GM21447 (cell line): Measurements from ENCODE around the gene SIK3.

ENCODE experiments used
- ATAC-seq: cut with Tn5 transposase; IDR thresholded peaks from one replicate; pipeline ENCODE4 v1.9.1; 2021; ENCODE audit not compliant: unreplicated experiment

Gene SIK3

GRCh38 chr11:116870054-116870453, 228.2 kb downstream of the SIK3 start:
- no peak for ATAC-seq

DNA sequence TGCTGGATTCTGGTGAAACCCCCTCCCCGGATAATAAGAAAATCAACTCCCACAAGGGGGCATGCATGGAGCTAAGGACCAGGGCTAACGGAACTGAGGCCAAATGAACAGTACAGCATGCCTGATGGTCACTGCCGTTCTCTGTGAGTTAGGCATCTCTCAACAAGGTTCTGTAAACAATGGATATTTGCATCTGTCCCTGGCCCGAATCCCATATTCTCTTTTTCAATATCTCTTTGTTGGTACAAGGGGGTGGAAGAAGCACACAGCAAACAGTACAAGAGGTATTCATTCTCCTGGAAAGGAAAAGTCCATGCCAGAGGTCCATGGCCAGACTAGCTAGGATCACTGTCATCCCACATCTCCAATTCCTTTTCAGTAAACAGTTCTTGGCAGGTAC, 228.6 kb downstream of the SIK3 start:
- ATAC-seq = no peak

GRCh38 chr11:116868066-116868465, 230.2 kb downstream of the SIK3 start:
- no peak for ATAC-seq

GRCh38 chr11:116867619-116868018, 230.6 kb downstream of the SIK3 start:
- no peak for ATAC-seq

DNA sequence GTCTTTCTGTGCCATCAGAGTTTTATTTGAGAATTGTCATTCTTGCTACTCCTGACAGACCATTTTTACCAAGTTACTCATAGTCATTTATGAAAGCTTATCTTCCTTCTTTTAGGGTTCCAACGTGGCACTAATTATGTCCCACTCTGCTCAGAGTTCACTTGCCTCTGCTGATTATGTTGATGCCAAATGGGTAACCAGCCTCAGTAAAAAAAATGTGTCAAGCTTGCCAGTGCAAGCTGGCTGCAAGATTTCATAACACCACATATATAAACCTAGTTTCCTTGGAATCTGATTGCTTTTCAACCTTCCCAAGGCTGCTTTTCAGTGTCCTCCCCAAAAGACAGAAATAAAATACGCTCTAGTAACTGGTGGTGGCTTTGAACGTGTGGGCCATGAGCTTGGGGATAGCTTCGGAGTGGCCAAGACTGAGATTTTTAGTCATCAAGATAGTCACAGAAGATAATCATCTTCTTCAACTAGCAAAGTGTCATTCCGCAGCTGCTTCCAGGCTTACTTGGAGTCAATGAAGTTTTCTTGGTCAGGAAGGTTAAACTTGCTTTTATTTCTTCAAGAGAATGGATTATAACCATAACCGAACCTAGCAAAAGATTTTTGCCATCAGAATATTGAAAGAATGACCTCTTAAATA, 231.3 kb downstream of the SIK3 start:
- ATAC-seq = no peak

- ATAC-seq = no peak
Measured at GRCh38 chr11:116865696-116866095, 232.5 kb downstream of the SIK3 start.

DNA sequence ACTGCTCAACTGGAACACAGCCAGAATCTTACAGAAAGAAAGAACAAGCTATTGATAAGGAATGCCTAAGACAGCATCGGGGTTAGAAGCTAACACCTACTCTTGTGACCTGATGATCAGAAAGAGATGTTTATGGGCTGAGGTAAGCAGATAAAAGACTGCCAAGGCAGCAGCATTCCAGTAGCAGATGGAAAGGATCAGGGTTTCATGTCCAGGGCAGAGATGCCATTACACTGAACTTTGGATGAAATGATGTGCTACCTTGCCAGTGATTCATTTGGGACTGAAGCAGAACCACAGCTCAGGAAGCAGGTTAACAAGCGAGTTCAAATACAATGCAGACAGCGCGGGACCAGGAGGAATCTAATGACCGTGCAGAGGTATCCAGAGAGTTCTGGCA, 233.7 kb downstream of the SIK3 start:
- ATAC-seq = no peak

- no peak for ATAC-seq
Measured at GRCh38 chr11:116862951-116863350, 235.3 kb downstream of the SIK3 start.

GRCh38 chr11:116862185-116862584, 236.0 kb downstream of the SIK3 start:
- no peak for ATAC-seq

DNA sequence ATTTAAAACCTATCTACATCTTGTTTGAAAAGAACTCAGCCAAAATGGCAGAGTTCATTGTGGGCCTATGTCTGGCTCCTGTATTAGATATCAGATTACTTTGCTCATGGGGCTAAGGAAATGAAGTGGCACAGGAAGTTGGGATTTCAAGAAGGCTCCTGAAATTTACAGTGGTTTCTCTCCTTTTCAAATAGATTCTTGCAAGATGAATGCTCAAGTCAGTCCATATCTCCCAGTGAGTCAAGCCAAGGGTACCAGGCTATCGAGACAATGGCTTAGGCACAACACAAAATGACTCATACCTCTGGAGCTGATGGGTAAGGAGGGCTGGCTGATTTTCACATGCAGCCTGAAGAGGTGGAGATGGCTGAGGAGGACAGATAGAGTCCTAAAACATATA, 236.7 kb downstream of the SIK3 start:
- ATAC-seq = no peak

GRCh38 chr11:116860303-116860702, 237.9 kb downstream of the SIK3 start:
- no peak for ATAC-seq

GRCh38 chr11:116859175-116859574, 239.1 kb downstream of the SIK3 start:
- no peak for ATAC-seq

DNA sequence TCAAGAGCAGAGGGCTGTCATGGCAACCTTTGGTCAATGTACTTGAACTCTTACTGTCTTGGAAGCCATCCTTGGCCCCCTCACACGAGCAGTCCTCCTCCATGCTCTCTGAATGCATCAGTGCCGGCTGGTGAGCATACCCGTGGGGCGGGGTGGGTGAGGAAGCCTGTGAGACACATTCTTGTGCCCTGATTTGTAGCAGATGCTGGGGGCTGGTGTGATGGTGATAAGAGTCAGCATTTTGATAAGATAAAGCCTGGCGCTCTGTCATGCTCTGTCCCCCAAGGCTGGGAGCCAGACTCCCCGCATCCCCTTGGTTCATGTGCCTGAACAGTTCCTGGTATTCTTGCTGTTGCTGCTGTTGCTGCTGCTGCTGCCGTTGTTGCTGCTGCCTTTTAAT, 240.3 kb downstream of the SIK3 start:
- ATAC-seq = no peak

GRCh38 chr11:116857316-116857715, 240.9 kb downstream of the SIK3 start:
- no peak for ATAC-seq

GRCh38 chr11:116856423-116856822, 241.8 kb downstream of the SIK3 start:
- ATAC-seq = no peak

DNA sequence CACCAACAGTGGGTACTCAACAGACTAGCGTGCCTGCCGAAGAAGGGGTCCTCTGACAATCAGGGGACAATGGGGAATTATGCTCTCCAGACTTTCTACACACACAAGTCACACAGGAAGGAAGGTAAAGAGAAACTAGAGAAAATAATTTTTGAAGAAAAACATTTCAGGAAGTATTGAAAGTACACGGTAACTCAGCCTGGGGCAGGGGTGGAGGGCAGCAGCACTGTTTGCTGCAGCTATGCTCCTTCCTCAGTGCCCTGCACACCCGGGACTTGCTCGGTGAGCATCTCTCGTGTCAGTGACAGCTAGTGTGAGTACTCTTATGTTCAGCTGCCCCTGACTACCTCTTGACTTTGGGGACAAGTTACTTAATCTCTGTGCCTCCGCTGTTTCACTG, 242.8 kb downstream of the SIK3 start:
- ATAC-seq = no peak

GRCh38 chr11:116853461-116854073, 244.7 kb downstream of the SIK3 start:
- peak; percentile 93 for ATAC-seq

DNA sequence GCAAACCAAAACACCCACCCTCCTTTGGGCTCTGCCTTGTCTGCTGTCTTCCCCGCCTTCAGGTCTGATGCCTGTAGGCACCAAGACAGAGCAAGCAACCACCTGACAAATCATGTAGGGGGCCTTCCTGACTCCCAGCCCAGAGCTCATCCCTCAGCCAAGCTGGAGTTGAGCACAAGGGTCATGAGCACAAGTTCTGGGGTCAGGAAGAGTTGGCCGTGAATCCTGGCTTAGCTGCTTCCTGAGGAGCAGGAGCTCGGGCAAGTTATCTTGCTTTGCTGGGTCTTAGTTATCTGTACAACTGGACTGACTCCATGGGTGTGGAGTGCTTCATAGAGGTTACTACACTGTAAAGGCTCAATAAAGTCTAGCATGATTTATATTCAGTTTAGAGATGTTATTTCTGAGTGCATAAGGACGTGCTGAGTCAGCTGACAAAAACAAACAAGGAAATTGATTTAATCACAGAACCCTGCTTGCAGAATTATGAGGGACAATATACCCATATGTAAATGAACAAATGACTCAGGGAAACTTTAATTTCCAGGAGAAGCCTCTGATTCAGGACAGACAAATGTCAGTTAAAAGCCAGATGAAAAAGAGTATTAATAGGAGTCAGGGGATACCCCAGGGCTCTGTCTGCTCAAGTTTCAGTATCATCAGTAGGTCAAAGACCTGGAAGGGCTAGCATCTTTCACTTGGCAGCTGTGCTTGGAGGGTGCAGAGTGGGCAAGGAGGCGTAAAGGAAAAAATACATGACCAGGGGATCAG, 245.8 kb downstream of the SIK3 start:
- peak; percentile 43 for ATAC-seq

GRCh38 chr11:116851626-116852025, 246.6 kb downstream of the SIK3 start:
- ATAC-seq = no peak

GRCh38 chr11:116849486-116849885, 248.7 kb downstream of the SIK3 start:
- no peak for ATAC-seq

DNA sequence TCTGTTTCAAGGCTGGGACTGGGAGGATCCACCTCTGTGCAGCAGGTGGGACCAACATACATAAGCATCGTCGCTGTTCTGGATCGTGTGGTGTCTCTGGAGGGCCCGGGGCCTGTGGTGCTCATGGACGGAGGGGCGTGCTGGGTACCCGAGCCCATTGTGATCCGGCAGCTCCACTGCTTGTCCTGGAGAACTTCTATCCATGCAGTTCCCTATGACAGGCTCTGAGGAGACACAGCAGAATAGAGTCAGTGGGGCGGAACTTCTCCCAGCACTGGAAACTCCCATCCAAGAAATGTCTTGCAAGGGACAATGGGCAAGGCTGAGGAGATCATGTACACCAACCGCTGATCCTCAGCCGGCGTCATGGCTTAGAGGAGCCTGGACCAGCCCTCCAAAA, 249.2 kb downstream of the SIK3 start:
- ATAC-seq = no peak

DNA sequence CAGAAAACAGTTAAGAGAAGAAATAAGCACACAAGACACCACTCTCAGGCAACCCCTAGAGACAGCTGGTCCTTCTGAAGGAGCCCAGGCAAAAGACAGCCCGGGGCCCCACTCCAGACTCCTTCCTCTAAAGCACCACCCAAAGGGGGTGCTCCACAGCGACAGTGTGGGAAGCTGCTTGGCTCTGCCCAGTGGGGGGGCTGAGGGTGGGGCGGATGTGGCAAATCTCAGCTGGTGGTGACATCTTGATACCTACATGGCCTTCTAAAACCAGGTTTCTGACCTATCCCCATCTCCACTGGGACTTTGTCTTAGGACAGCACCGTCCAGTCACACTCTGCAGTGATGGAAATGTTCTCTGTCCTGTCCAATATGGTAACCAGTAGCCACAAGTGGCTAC, 250.6 kb downstream of the SIK3 start:
- ATAC-seq = no peak
